OCI-LY7 (cell line): Measurements from ENCODE around the gene PLK5.

Source experiments
- CTCF ChIP-seq: fragments of 200-600 bp; sonication (generic); conservative IDR thresholded peaks from 2 replicates; pipeline ENCODE4 v1.5.1; 2014; ENCODE audit warnings: mild to moderate bottlenecking, antibody characterized with exemption, low read length, moderate library complexity, mixed read lengths
- EZH2phosphoT487 ChIP-seq: fragments of 200-600 bp; sonication (generic); IDR thresholded peaks from 2 replicates; pipeline ENCODE4 v1.6.1; 2018; ENCODE audit warnings: low read depth, borderline replicate concordance, mild to moderate bottlenecking, mixed run types, antibody characterized with exemption, low read length, moderate library complexity, mixed read lengths

GRCh38 chr19:1553415-1553814, 29.5 kb downstream of the PLK5 start:
- TF ChIP-seq CTCF (no peak), EZH2phosphoT487 (no peak)
